K562 (cell line): ENCODE measurements around the gene AGAP1. TPM values are rescaled to one million over a fixed set of nuclear protein-coding genes. Genes with fewer than 3 reads are reported as not detected.

Source experiments
- ATAC-seq: fragments of 200-7000 bp; cut with Tn5 transposase; 3 replicates; pipeline ENCODE4 v1.9.1; 2020; ENCODE audit warnings: moderate library complexity
- BruUV-seq: library from RNA; stranded (reverse); fragments of 400-500 nt; replicated peaks from 2 replicates; lab custom pipeline; 2021; lab: Mats Ljungman, UMichigan
- CTCF ChIA-PET: fragments of 300-600 bp; formaldehyde crosslinking; extraction: SDS; loops from one replicate; lab custom pipeline; 2021; ENCODE audit warnings: low intra/inter-chr PET ratio; lab: Yijun Ruan, JAX
- POLR2A ChIA-PET: fragments of 300-600, 350-650 bp; sonication (Branson Sonifier 250); formaldehyde crosslinking; extraction: SDS; loops from one replicate; lab custom pipeline; 2021; ENCODE audit warnings: antibody characterized with exemption, inconsistent platforms; lab: Yijun Ruan, JAX
- DNase-seq, 4 experiments: peaks; one replicate each; pipeline versions ENCODE4 v3.0.0 to v3.0.0-alpha.2; 2011 to 2018; ENCODE audit warnings: low spot score in 3 of 4, mixed read lengths in 3 of 4; ENCODE audit errors: extremely low read depth in 1 of 4
- FAIRE-seq: peaks from 2 replicates; lab custom pipeline; 2011; peaks lifted over from hg19 to GRCh38; lab: Jason Lieb, UNC
- H2AFZ ChIP-seq: 2 replicates; pipeline ENCODE4 v1.6.0; 2011; ENCODE audit warnings: low read depth, low read length, control low read depth, inconsistent platforms
- H3K27ac ChIP-seq: fragments of 200-600 bp; 3 replicates; pipeline ENCODE4 v1.8.0; 2011; ENCODE audit warnings: low read depth, mild to moderate bottlenecking, control low read depth, inconsistent platforms, low read length, moderate library complexity, mixed read lengths; ENCODE audit errors: extremely low read depth
- H3K27me3 ChIP-seq, 2 experiments: fragments of 300-600 bp in 1 of 2; 2 replicates in 1 of 2; 3 replicates in 1 of 2; pipeline versions ENCODE4 v1.6.0 to v1.8.0; 2011; ENCODE audit warnings: inconsistent platforms in 2 of 2, low read length in 2 of 2, mild to moderate bottlenecking in 1 of 2, mixed read lengths in 1 of 2, moderate library complexity in 1 of 2; ENCODE audit not compliant: control insufficient read depth in 2 of 2, insufficient read depth in 2 of 2
- H3K36me3 ChIP-seq: fragments of 300-600 bp; 3 replicates; pipeline ENCODE4 v1.8.0; 2011; ENCODE audit warnings: mild to moderate bottlenecking, low read length, inconsistent platforms; ENCODE audit not compliant: control insufficient read depth, insufficient read depth
- H3K4me1 ChIP-seq, 2 experiments: fragments of 200-600 bp in 1 of 2; replicated peaks in 1 of 2; 2 replicates in 1 of 2; 3 replicates in 1 of 2; pipeline versions ENCODE4 v1.5.1 to v1.8.0; 2011; ENCODE audit warnings: inconsistent platforms in 2 of 2, low read length in 2 of 2, mild to moderate bottlenecking in 1 of 2, mixed read lengths in 1 of 2, moderate library complexity in 1 of 2; ENCODE audit not compliant: control insufficient read depth in 2 of 2, insufficient read depth in 2 of 2
- H3K4me2 ChIP-seq: 2 replicates; pipeline ENCODE4 v1.6.1; 2011; ENCODE audit warnings: low read length, control low read depth, inconsistent platforms, mixed read lengths; ENCODE audit not compliant: insufficient read depth
- H3K4me3 ChIP-seq: fragments of 200-600 bp; sonication (generic), shearing (Covaris generic); 2 replicates; pipeline ENCODE4 v1.5.1; 2016; ENCODE audit warnings: control low read depth, inconsistent platforms
- H3K79me2 ChIP-seq: fragments of 200-600 bp; 3 replicates; pipeline ENCODE4 v1.8.0; 2011; ENCODE audit warnings: low read length, inconsistent platforms; ENCODE audit not compliant: control insufficient read depth, insufficient read depth
- H3K9ac ChIP-seq, 2 experiments: 2 replicates each; pipeline versions ENCODE4 v1.6.0 to v1.6.1; 2011; ENCODE audit warnings: low read depth in 2 of 2, low read length in 2 of 2, control low read depth in 1 of 2, inconsistent platforms in 1 of 2, mild to moderate bottlenecking in 1 of 2, mixed read lengths in 1 of 2; ENCODE audit not compliant: insufficient read depth in 1 of 2
- H3K9me1 ChIP-seq: one replicate; pipeline ENCODE4 v1.6.0; 2011; ENCODE audit warnings: inconsistent platforms, mild to moderate bottlenecking, low read length, moderate library complexity; ENCODE audit not compliant: control insufficient read depth, insufficient read depth
- H3K9me3 ChIP-seq: replicated peaks from 2 replicates; pipeline ENCODE4 v1.5.1; 2011; ENCODE audit warnings: low read depth, low read length, inconsistent platforms; ENCODE audit not compliant: control insufficient read depth, insufficient read depth
- H4K20me1 ChIP-seq: replicated peaks from 2 replicates; pipeline ENCODE4 v1.6.1; 2011; ENCODE audit warnings: low read length, inconsistent platforms, mixed read lengths; ENCODE audit not compliant: control insufficient read depth, insufficient read depth
- WGBS: fragments of 100-300 bp; shearing (Covaris generic); methylation state at CpG from one replicate; pipeline ENCODE4 v1.1.6; 2016; ENCODE audit warnings: low coverage, mixed read lengths; ENCODE audit not compliant: insufficient coverage; ENCODE audit errors: missing lambda C conversion rate; 5-methylcytosine and 5-hydroxymethylcytosine counted together
- in situ Hi-C: fragments of 300-500 bp; cut with MboI; formaldehyde crosslinking; loops from 4 replicates; pipeline ENCODE4 v1.15.0; 2018; ENCODE audit warnings: inconsistent platforms, mixed read lengths
- intact Hi-C: fragments of 100-400 bp; cut with micrococcal nuclease; formaldehyde crosslinking; loops from 2 replicates; pipeline ENCODE4 v1.14.2; 2022
- polyA plus RNA-seq, 8 experiments: library from polyadenylated mRNA; depleted of rRNA in 4 of 8; stranded (reverse) in 5 of 8; unstranded in 3 of 8; fragments of >200 nt; fragmentation: Nextera tagmentation in 2 of 8; fragmentation: Illumina TruSeq in 1 of 8; extraction: Ambion mirVana in 2 of 8; extraction: Trizol in 1 of 8; gene quantifications; 2 replicates each; pipeline versions ENCODE4 v1.2.1 to v1.2.3, GENCODE V29; 2011 to 2014; ENCODE audit warnings: inconsistent platforms in 1 of 8, missing spikeins in 1 of 8
- total RNA-seq, 7 experiments: library from RNA; depleted of rRNA in 6 of 7; stranded (reverse); fragments of >200 nt in 6 of 7; fragmentation: Illumina TruSeq in 2 of 7; extraction: Trizol in 2 of 7; gene quantifications; 2 replicates each; pipeline versions ENCODE4 v1.2.1 to v1.2.3, GENCODE V29; 2011 to 2021; ENCODE audit warnings: low replicate concordance in 1 of 7
- TF ChIP-seq, protein P1 (sequence below): sonication (generic); formaldehyde crosslinking; IDR thresholded peaks from 2 replicates; pipeline ENCODE4 v1.8.0; 2022; ENCODE audit warnings: mild to moderate bottlenecking, missing genetic modification reagents
- TF ChIP-seq, protein P2 (sequence below): fragments of 250-450 bp; sonication (Bioruptor Pico); IDR thresholded peaks from 2 replicates; pipeline ENCODE4 v1.4.0; 2020; ENCODE audit warnings: mild to moderate bottlenecking, moderate library complexity

AGAP1 gene
- total and polyA plus RNA-seq, 9 of the 15 experiments (the other 6 are each of a cell fraction or from before 2014, with no cell fraction given): 1.3 to 24.0 (median 10.6) TPM

DNA sequence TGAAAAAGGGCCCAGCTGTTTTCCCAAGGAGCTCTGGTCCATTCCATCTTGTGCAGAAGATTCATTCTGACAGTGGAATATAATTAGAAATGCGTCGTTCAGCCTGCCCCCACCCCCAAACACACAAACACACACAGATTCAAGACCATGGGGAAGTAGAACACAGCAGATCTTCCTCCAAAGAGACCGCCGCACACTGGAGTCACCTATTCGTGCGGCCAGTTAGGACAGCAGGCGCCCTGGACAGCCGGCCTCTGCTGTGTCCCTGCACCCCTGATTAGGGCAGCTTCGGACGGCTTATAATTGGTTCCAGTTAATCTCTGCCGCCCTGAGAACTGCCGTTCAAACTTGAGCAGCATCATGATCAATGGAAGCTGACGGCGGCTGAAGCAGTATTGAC lies 558.4 kb downstream of the AGAP1 start:
- TF ChIP-seq, protein P1, sequence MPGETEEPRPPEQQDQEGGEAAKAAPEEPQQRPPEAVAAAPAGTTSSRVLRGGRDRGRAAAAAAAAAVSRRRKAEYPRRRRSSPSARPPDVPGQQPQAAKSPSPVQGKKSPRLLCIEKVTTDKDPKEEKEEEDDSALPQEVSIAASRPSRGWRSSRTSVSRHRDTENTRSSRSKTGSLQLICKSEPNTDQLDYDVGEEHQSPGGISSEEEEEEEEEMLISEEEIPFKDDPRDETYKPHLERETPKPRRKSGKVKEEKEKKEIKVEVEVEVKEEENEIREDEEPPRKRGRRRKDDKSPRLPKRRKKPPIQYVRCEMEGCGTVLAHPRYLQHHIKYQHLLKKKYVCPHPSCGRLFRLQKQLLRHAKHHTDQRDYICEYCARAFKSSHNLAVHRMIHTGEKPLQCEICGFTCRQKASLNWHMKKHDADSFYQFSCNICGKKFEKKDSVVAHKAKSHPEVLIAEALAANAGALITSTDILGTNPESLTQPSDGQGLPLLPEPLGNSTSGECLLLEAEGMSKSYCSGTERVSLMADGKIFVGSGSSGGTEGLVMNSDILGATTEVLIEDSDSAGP (CRISPR knock-in tag): no peak
- TF ChIP-seq, protein P2, sequence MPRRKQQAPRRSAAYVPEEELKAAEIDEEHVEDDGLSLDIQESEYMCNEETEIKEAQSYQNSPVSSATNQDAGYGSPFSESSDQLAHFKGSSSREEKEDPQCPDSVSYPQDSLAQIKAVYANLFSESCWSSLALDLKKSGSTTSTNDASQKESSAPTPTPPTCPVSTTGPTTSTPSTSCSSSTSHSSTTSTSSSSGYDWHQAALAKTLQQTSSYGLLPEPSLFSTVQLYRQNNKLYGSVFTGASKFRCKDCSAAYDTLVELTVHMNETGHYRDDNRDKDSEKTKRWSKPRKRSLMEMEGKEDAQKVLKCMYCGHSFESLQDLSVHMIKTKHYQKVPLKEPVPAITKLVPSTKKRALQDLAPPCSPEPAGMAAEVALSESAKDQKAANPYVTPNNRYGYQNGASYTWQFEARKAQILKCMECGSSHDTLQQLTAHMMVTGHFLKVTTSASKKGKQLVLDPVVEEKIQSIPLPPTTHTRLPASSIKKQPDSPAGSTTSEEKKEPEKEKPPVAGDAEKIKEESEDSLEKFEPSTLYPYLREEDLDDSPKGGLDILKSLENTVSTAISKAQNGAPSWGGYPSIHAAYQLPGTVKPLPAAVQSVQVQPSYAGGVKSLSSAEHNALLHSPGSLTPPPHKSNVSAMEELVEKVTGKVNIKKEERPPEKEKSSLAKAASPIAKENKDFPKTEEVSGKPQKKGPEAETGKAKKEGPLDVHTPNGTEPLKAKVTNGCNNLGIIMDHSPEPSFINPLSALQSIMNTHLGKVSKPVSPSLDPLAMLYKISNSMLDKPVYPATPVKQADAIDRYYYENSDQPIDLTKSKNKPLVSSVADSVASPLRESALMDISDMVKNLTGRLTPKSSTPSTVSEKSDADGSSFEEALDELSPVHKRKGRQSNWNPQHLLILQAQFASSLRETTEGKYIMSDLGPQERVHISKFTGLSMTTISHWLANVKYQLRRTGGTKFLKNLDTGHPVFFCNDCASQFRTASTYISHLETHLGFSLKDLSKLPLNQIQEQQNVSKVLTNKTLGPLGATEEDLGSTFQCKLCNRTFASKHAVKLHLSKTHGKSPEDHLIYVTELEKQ: no peak
- TF ChIP-seq, all 486 proteins: peak for 0
- no peak overlapping the region for H3K9ac ChIP-seq
- intact Hi-C loops (no loop called here), in situ Hi-C loops (no loop called here)
- ChIA-PET CTCF (no interaction called here), POLR2A (no interaction called here)
- 95% methylated on average over 8 of the region's 14 CpGs for WGBS
- no peaks in the 10 kb centered on the region for H3K27me3 ChIP-seq
- DNase-seq (no peak), FAIRE-seq (no peak), ATAC-seq (no peak)
- H3K9me1 ChIP-seq: no peaks in the 10 kb centered on the region
- no peaks in the 10 kb centered on the region for H4K20me1 ChIP-seq
- H3K9me3 ChIP-seq: no peaks in the 10 kb centered on the region
- peaks cover 3% of the 10 kb centered on the region; the same call in 1 of the 3 replicates for H3K36me3 ChIP-seq
- H3K27ac ChIP-seq: no peak overlapping the region
- no peak overlapping the region for H3K4me3 ChIP-seq
- no peaks in the 10 kb centered on the region for H3K4me1 ChIP-seq
- H3K79me2 ChIP-seq: no peaks in the 10 kb centered on the region
- no peak overlapping the region for H2AFZ ChIP-seq
- H3K4me2 ChIP-seq: no peak overlapping the region
- no TSS peak for BruUV-seq
